Stomach (tissue), 4 donors: ENCODE data around the gene PTGDR2.

Experiments used
- CTCF ChIP-seq, 7 experiments: fragments of 450-650 bp in 4 of 7; fragments of 200-600 bp in 3 of 7; sonication (generic) in 3 of 7; IDR thresholded peaks; one replicate each; pipeline ENCODE4 v1.5.1; 2016 to 2019; ENCODE audit warnings: antibody characterized with exemption in 7 of 7, control low read depth in 2 of 7, mild to moderate bottlenecking in 1 of 7
- EP300 ChIP-seq: sonication (generic); formaldehyde crosslinking; IDR thresholded peaks from one replicate; pipeline ENCODE4 v1.6.1; 2017; ENCODE audit warnings: antibody characterized with exemption
- POLR2A ChIP-seq, 4 donors: fragments of 450-650 bp; IDR thresholded peaks; one replicate each; pipeline ENCODE4 v1.6.1; 2016; ENCODE audit warnings: antibody characterized with exemption in 4 of 4, control low read depth in 2 of 4, mild to moderate bottlenecking in 1 of 4, moderate library complexity in 1 of 4
- POLR2AphosphoS5 ChIP-seq, 3 donors: sonication (generic); formaldehyde crosslinking; IDR thresholded peaks; one replicate each; pipeline ENCODE4 v1.6.1; 2016; ENCODE audit warnings: antibody characterized with exemption in 3 of 3

GRCh38 chr11:60821827-60822599 is 33.7 kb downstream of the PTGDR2 start:
- TF ChIP-seq POLR2A (IDR thresholded peaks at IDR 0.05) (no peak), CTCF (IDR thresholded peaks at IDR 0.05) (no peak), POLR2AphosphoS5 (IDR thresholded peaks at IDR 0.05) (no peak), EP300 (no peak)
